H1 (cell line): Measurements from ENCODE around the gene ITGA5. TPM values are rescaled to one million over a fixed set of nuclear protein-coding genes. Genes with fewer than 3 reads are reported as not detected.

Experiments
- CTCF ChIA-PET: fragments of 300-600 bp; sonication (Branson Sonifier 250); formaldehyde crosslinking; loops from one replicate; lab custom pipeline; 2021; ENCODE audit not compliant: partially characterized antibody; lab: Charles Lee
- POLR2A ChIA-PET: fragments of 300-600 bp; sonication (Branson Sonifier 250); formaldehyde crosslinking; loops from one replicate; lab custom pipeline; 2021; ENCODE audit warnings: inconsistent platforms; ENCODE audit not compliant: partially characterized antibody; lab: Charles Lee
- DNase-seq, 2 experiments: peaks; one replicate each; pipeline versions ENCODE4 v3.0.0 to v3.0.0-alpha.2; 2010 to 2022; ENCODE audit warnings: low spot score in 2 of 2, low read depth in 1 of 2, mixed read lengths in 1 of 2
- FAIRE-seq: peaks from 2 replicates; lab custom pipeline; 2011; peaks lifted over from hg19 to GRCh38; lab: Jason Lieb, UNC
- H2AFZ ChIP-seq: 2 replicates; pipeline ENCODE4 v1.8.1; 2012; ENCODE audit warnings: low read length, inconsistent platforms
- H2AK5ac ChIP-seq: 2 replicates; pipeline ENCODE4 v1.6.1; 2013; ENCODE audit warnings: low read depth, low read length
- H2BK120ac ChIP-seq: replicated peaks from 2 replicates; pipeline ENCODE3; 2013; ENCODE audit warnings: low read depth, low read length, inconsistent platforms
- H2BK12ac ChIP-seq: 2 replicates; pipeline ENCODE4 v1.6.1; 2013; ENCODE audit warnings: low read depth, low read length
- H2BK15ac ChIP-seq: 2 replicates; pipeline ENCODE4 v1.6.1; 2013; ENCODE audit warnings: low read length
- H2BK20ac ChIP-seq: 2 replicates; pipeline ENCODE4 v1.6.1; 2013; ENCODE audit warnings: low read length
- H2BK5ac ChIP-seq: 2 replicates; pipeline ENCODE4 v1.6.1; 2013; ENCODE audit warnings: low read depth, low read length
- H3K14ac ChIP-seq: 2 replicates; pipeline ENCODE4 v1.6.1; 2013; ENCODE audit warnings: inconsistent platforms; ENCODE audit not compliant: insufficient read length
- H3K18ac ChIP-seq: 2 replicates; pipeline ENCODE4 v1.6.1; 2013; ENCODE audit warnings: low read length; ENCODE audit errors: extremely low read depth
- H3K23ac ChIP-seq: 2 replicates; pipeline ENCODE4 v1.6.1; 2013; ENCODE audit warnings: inconsistent platforms; ENCODE audit not compliant: insufficient read length
- H3K23me2 ChIP-seq: 2 replicates; pipeline ENCODE4 v1.6.1; 2013; ENCODE audit warnings: low read depth, low read length
- H3K27ac ChIP-seq: 2 replicates; pipeline ENCODE4 v1.6.1; 2011; ENCODE audit warnings: low read depth, low read length, inconsistent platforms
- H3K27me3 ChIP-seq, 4 experiments: replicated peaks in 1 of 4; 1 replicate in 1 of 4; 2 replicates in 3 of 4; pipeline versions ENCODE4 v1.6.1 to v1.8.1; 2011 to 2013; ENCODE audit warnings: low read length in 3 of 4, mild to moderate bottlenecking in 3 of 4, inconsistent platforms in 2 of 4, mixed read lengths in 2 of 4, moderate library complexity in 1 of 4; ENCODE audit not compliant: control insufficient read depth in 3 of 4, insufficient read depth in 3 of 4; ENCODE audit errors: extremely low read depth in 1 of 4
- H3K36me3 ChIP-seq, 4 experiments: 2 replicates each; pipeline versions ENCODE4 v1.6.1 to v1.8.1; 2011 to 2013; ENCODE audit warnings: mild to moderate bottlenecking in 4 of 4, low read length in 3 of 4, moderate library complexity in 2 of 4, control low read depth in 1 of 4, inconsistent platforms in 1 of 4; ENCODE audit not compliant: insufficient read depth in 4 of 4, control insufficient read depth in 2 of 4
- H3K4ac ChIP-seq: replicated peaks from 2 replicates; pipeline ENCODE3; 2013; ENCODE audit warnings: low read length, low read depth, mixed read lengths, inconsistent platforms; ENCODE audit not compliant: insufficient read length
- H3K4me1 ChIP-seq, 4 experiments: replicated peaks in 1 of 4; 1 replicate in 1 of 4; 2 replicates in 3 of 4; pipeline versions ENCODE4 v1.6.1 to v1.8.1; 2011 to 2013; ENCODE audit warnings: low read length in 3 of 4, inconsistent platforms in 2 of 4, mixed read lengths in 1 of 4; ENCODE audit not compliant: insufficient read depth in 4 of 4, control insufficient read depth in 3 of 4
- H3K4me2 ChIP-seq, 2 experiments: 2 replicates each; pipeline versions ENCODE4 v1.6.1 to v1.8.1; 2011 to 2013; ENCODE audit warnings: low read depth in 2 of 2, low read length in 2 of 2, control low read depth in 1 of 2, inconsistent platforms in 1 of 2, mild to moderate bottlenecking in 1 of 2; ENCODE audit not compliant: insufficient read depth in 1 of 2
- H3K4me3 ChIP-seq, 4 experiments: fragments of 200-600, 300-600 bp in 1 of 4; sonication (generic), shearing (Covaris generic), sonication (Bioruptor Twin) in 1 of 4; 2 replicates each; pipeline versions ENCODE4 v1.5.1 to v1.8.1; 2011 to 2016; ENCODE audit warnings: low read length in 4 of 4, low read depth in 3 of 4, control low read depth in 2 of 4, inconsistent platforms in 2 of 4, mild to moderate bottlenecking in 2 of 4, mixed read lengths in 1 of 4, moderate library complexity in 1 of 4; ENCODE audit not compliant: insufficient read depth in 2 of 4; ENCODE audit errors: extremely low read depth in 1 of 4
- H3K56ac ChIP-seq: replicated peaks from 2 replicates; pipeline ENCODE3; 2013; ENCODE audit warnings: low read depth, mild to moderate bottlenecking, mixed read lengths, low read length, inconsistent platforms; ENCODE audit not compliant: insufficient read length
- H3K79me1 ChIP-seq: 2 replicates; pipeline ENCODE4 v1.6.1; 2013; ENCODE audit warnings: low read depth, low read length, control low read depth
- H3K79me2 ChIP-seq, 2 experiments: 2 replicates each; pipeline versions ENCODE4 v1.6.1 to v1.8.1; 2012 to 2013; ENCODE audit warnings: low read length in 2 of 2, mild to moderate bottlenecking in 2 of 2, inconsistent platforms in 1 of 2; ENCODE audit not compliant: insufficient read depth in 2 of 2, control insufficient read depth in 1 of 2
- H3K9ac ChIP-seq, 4 experiments: replicated peaks in 1 of 4; 1 replicate in 1 of 4; 2 replicates in 3 of 4; pipeline versions ENCODE4 v1.6.1 to v1.8.1; 2011 to 2013; ENCODE audit warnings: low read depth in 3 of 4, low read length in 3 of 4, control low read depth in 2 of 4, mild to moderate bottlenecking in 2 of 4, moderate library complexity in 2 of 4, inconsistent platforms in 1 of 4; ENCODE audit errors: extremely low read depth in 1 of 4
- H3K9me3 ChIP-seq, 2 experiments: 2 replicates each; pipeline versions ENCODE4 v1.6.1 to v1.8.1; 2012 to 2013; ENCODE audit warnings: mild to moderate bottlenecking in 2 of 2, moderate library complexity in 2 of 2, control low read depth in 1 of 2, inconsistent platforms in 1 of 2, low read depth in 1 of 2, low read length in 1 of 2, mixed read lengths in 1 of 2; ENCODE audit not compliant: insufficient read depth in 2 of 2
- H4K20me1 ChIP-seq, 2 experiments: replicated peaks in 1 of 2; 2 replicates each; pipeline versions ENCODE3 to v1.8.1; 2011 to 2013; ENCODE audit warnings: inconsistent platforms in 2 of 2, low read length in 2 of 2, mild to moderate bottlenecking in 1 of 2; ENCODE audit not compliant: insufficient read depth in 2 of 2, control insufficient read depth in 1 of 2
- H4K5ac ChIP-seq: 2 replicates; pipeline ENCODE4 v1.6.1; 2013; ENCODE audit warnings: low read length, low read depth, mixed read lengths, inconsistent platforms; ENCODE audit not compliant: insufficient read length
- H4K8ac ChIP-seq: 2 replicates; pipeline ENCODE4 v1.8.0; 2013; ENCODE audit warnings: mild to moderate bottlenecking, moderate library complexity, low read length, inconsistent platforms; ENCODE audit not compliant: insufficient read depth; ENCODE audit errors: extremely low read depth
- H4K91ac ChIP-seq: replicated peaks from 2 replicates; pipeline ENCODE3; 2013; ENCODE audit warnings: low read length, mixed read lengths, inconsistent platforms; ENCODE audit not compliant: insufficient read length
- ASH2L ChIP-seq: fragments of 200-600, 300-600 bp; sonication (generic); IDR thresholded peaks from one replicate; pipeline ENCODE4 v1.7.1; 2017; ENCODE audit warnings: low read length
- CEBPB ChIP-seq: IDR thresholded peaks from 2 replicates; pipeline ENCODE4 v1.6.1; 2012; ENCODE audit warnings: low read depth, low read length
- CHD2 ChIP-seq: IDR thresholded peaks from 2 replicates; pipeline ENCODE4 v1.6.1; 2012; ENCODE audit warnings: low read length, improper control_type of control experiment
- CTCF ChIP-seq, 3 experiments: IDR thresholded peaks; 1 replicate in 2 of 3; 2 replicates in 1 of 3; pipeline versions ENCODE4 v1.5.1 to v1.6.1; 2011; ENCODE audit warnings: low read length in 3 of 3, mild to moderate bottlenecking in 3 of 3, inconsistent platforms in 2 of 3, low read depth in 1 of 3, moderate library complexity in 1 of 3; ENCODE audit not compliant: insufficient read depth in 1 of 3; ENCODE audit errors: control extremely low read depth in 1 of 3
- NRF1 ChIP-seq: IDR thresholded peaks from 2 replicates; pipeline ENCODE4 v1.6.1; 2011; ENCODE audit warnings: mild to moderate bottlenecking, low read depth, low read length, improper control_type of control experiment
- RAD21 ChIP-seq, 2 experiments: IDR thresholded peaks in 1 of 2; conservative IDR thresholded peaks in 1 of 2; 2 replicates each; pipeline ENCODE4 v1.6.1; 2011; ENCODE audit warnings: low read depth in 2 of 2, low read length in 2 of 2, improper control_type of control experiment in 1 of 2, inconsistent platforms in 1 of 2, mild to moderate bottlenecking in 1 of 2, moderate library complexity in 1 of 2
- SP2 ChIP-seq: IDR thresholded peaks from 2 replicates; pipeline ENCODE4 v1.6.1; 2012; ENCODE audit warnings: mild to moderate bottlenecking, low read length, inconsistent platforms
- YY1 ChIP-seq: IDR thresholded peaks from 2 replicates; pipeline ENCODE4 v1.6.1; 2011; ENCODE audit warnings: low read depth, mild to moderate bottlenecking, low read length
- WGBS, 2 experiments: shearing (Covaris generic) in 1 of 2; methylation state at CpG; one replicate each; pipeline versions ENCODE4 v1.1.6 to v1.1.7; 2013 to 2015; ENCODE audit warnings: low lambda C conversion rate in 2 of 2, mixed read lengths in 2 of 2, inconsistent platforms in 1 of 2, low coverage in 1 of 2, missing lambda C conversion rate in 1 of 2; ENCODE audit not compliant: insufficient replicate concordance in 2 of 2, insufficient coverage in 1 of 2, insufficient read length in 1 of 2; ENCODE audit errors: extremely low coverage in 1 of 2, missing lambda C conversion rate in 1 of 2; 5-methylcytosine and 5-hydroxymethylcytosine counted together
- polyA plus RNA-seq, 7 experiments: library from polyadenylated mRNA; depleted of rRNA in 3 of 7; stranded (reverse) in 5 of 7; unstranded in 2 of 7; fragments of >200 nt in 5 of 7; fragments of 200-250 nt in 2 of 7; gene quantifications; 1 replicate in 5 of 7; 2 replicates in 1 of 7; 4 replicates in 1 of 7; pipeline versions ENCODE4 v1.2.1 to v1.2.3, GENCODE V29; 2011 to 2013; ENCODE audit warnings: missing spikeins in 2 of 7, mixed read lengths in 2 of 7
- total RNA-seq: library from RNA; stranded (reverse); fragmentation: NEBNext Ultra II Directional; extraction: Animal tissue kit (Norgen Biotek cat#: 25700); gene quantifications from 2 replicates; pipeline ENCODE4 v1.2.1, GENCODE V29; 2021

Gene ITGA5
- total and polyA plus RNA-seq, 2 of the 8 experiments (the other 6 are each of a cell fraction or from before 2014, with no cell fraction given), result 11.6 to 19.4 TPM

GRCh38 chr12:54368709-54369596 lies 50.1 kb downstream of the ITGA5 start:
- Histone ChIP-seq H2AFZ (no peak overlapping the region), H2BK120ac (no peak overlapping the region), H4K8ac (no peak overlapping the region), H4K91ac (no peak overlapping the region), H3K9me3 (no peaks in the 10 kb centered on the region), H3K56ac (no peak overlapping the region), H3K4me2 (peak overlapping the region; percentile 64 to 74), H3K27ac (no peak overlapping the region), H3K23me2 (peaks cover 8% of the 10 kb centered on the region), H4K5ac (no peak overlapping the region), H3K4me3 (peak overlapping the region; percentile 4 to 64 (median 17); a peak in 5 of 8 replicates), H3K9ac (no peak overlapping the region), H3K23ac (no peak overlapping the region), H3K4me1 (peaks cover 0 to 11% (median 6%) of the 10 kb centered on the region in 4 experiments; a peak in 5 of 7 replicates), H2BK12ac (no peak overlapping the region), H2BK15ac (no peak overlapping the region), H3K18ac (0 out of 2 replicates have a peak overlapping the region, but pooled peaks have one; percentile 22), H3K36me3 (peaks cover 0 to 3% (median 2%) of the 10 kb centered on the region in 4 experiments; a peak in 3 of 8 replicates), H2BK5ac (no peak overlapping the region), H3K14ac (no peak overlapping the region), H3K79me2 (no peaks in the 10 kb centered on the region), H2BK20ac (no peak overlapping the region), H3K4ac (no peak overlapping the region), H3K79me1 (no peaks in the 10 kb centered on the region), H2AK5ac (no peak overlapping the region), H3K27me3 (peaks cover 0 to 16% (median 12%) of the 10 kb centered on the region in 4 experiments; a peak in 6 of 7 replicates), H4K20me1 (peaks cover 0 to 4% of the 10 kb centered on the region in 2 experiments)
- FAIRE-seq (no peak), DNase-seq (peak in 1 of 2 experiments; percentile 90)
- POLR2A ChIA-PET, result interaction anchor here (0.8 to 4.0 kb wide), 12 partner anchors 11 to 89 kb away, joined by 3 to 19 read pairs (median 4); partner anchors contain the start of genes CBX5 and HNRNPA1
- CTCF ChIA-PET, result interaction anchor here (0.5 to 3.4 kb wide), 40 partner anchors 10 to 563 kb away, joined by 3 to 39 read pairs (median 4); partner anchors contain the start of genes NFE2 and ZNF385A
- WGBS, 2 experiments, result 17% methylated on average over 38 of the region's 40 CpGs; no CpG with 5 or more reads in 1 of the 2 experiments
- TF ChIP-seq SP2 (no peak), YY1 (no peak), ASH2L (no peak), CEBPB (no peak), CTCF (IDR thresholded peaks at IDR 0.05; ENCODE audit: control extremely low read depth in 1 of 3, insufficient read depth in 1 of 3, low read depth in 1 of 3, low read length in 3 of 3) (peak; percentile 90 to 94 (median 94)), CHD2 (0 out of 2 replicates have a peak, but pooled peaks have one; percentile 19), RAD21 (IDR thresholded peaks at IDR 0.05 in 1 of 2, conservative IDR thresholded peaks at IDR 0.05 in 1 of 2; ENCODE audit: low read depth in 2 of 2, low read length in 2 of 2) (peak; percentile 84 to 88), NRF1 (no peak)
